GM19438 (cell line): Measurements from ENCODE around the gene SLC15A1.

Source experiments
- ATAC-seq: cut with Tn5 transposase; IDR thresholded peaks from one replicate; pipeline ENCODE4 v1.9.1; 2021; ENCODE audit warnings: low read depth; ENCODE audit not compliant: unreplicated experiment

The SLC15A1 gene

GRCh38 chr13:98752467-98753290 lies at the start of gene SLC15A1:
Gene SLC15A1, minus strand, starts transcription at chr13:98752672. Its CDS starts 74 bp downstream, at chr13:98752598.
- ATAC-seq = no peak

- no peak for ATAC-seq
Observed at GRCh38 chr13:98801626-98802418, 49.4 kb upstream of the SLC15A1 start.

GRCh38 chr13:98800078-98800477 lies 47.6 kb upstream of the SLC15A1 start:
- ATAC-seq = no peak

- no peak for ATAC-seq
Observed at GRCh38 chr13:98798849-98799645, 46.6 kb upstream of the SLC15A1 start.

- no peak for ATAC-seq
Observed at GRCh38 chr13:98797456-98797855, 45.0 kb upstream of the SLC15A1 start.

GRCh38 chr13:98796798-98797197 lies 44.3 kb upstream of the SLC15A1 start:
- ATAC-seq = no peak

- no peak for ATAC-seq
Observed at GRCh38 chr13:98796191-98796590, 43.7 kb upstream of the SLC15A1 start.

- no peak for ATAC-seq
Observed at GRCh38 chr13:98795220-98795619, 42.7 kb upstream of the SLC15A1 start.

- no peak for ATAC-seq
Observed at GRCh38 chr13:98794498-98794897, 42.0 kb upstream of the SLC15A1 start.

- ATAC-seq = no peak
Observed at GRCh38 chr13:98792785-98793495, 40.5 kb upstream of the SLC15A1 start.

GRCh38 chr13:98792321-98792720 lies 39.8 kb upstream of the SLC15A1 start:
- no peak for ATAC-seq

GRCh38 chr13:98791611-98792010 lies 39.1 kb upstream of the SLC15A1 start:
- no peak for ATAC-seq

- no peak for ATAC-seq
Observed at GRCh38 chr13:98787996-98788395, 35.5 kb upstream of the SLC15A1 start.

- no peak for ATAC-seq
Observed at GRCh38 chr13:98787173-98787572, 34.7 kb upstream of the SLC15A1 start.

- no peak for ATAC-seq
Observed at GRCh38 chr13:98786023-98786422, 33.6 kb upstream of the SLC15A1 start.

- ATAC-seq = no peak
Observed at GRCh38 chr13:98785405-98785804, 32.9 kb upstream of the SLC15A1 start.

- ATAC-seq = no peak
Observed at GRCh38 chr13:98784666-98785065, 32.2 kb upstream of the SLC15A1 start.

GRCh38 chr13:98783856-98784478 lies 31.5 kb upstream of the SLC15A1 start:
- ATAC-seq = no peak

GRCh38 chr13:98782654-98783053 lies 30.2 kb upstream of the SLC15A1 start:
- ATAC-seq = no peak

- no peak for ATAC-seq
Observed at GRCh38 chr13:98781905-98782304, 29.4 kb upstream of the SLC15A1 start.
